B cell (primary cell): ENCODE results near the gene DCBLD1. TPM values are rescaled to one million over a fixed set of nuclear protein-coding genes. Genes with fewer than 3 reads are reported as not detected.

Source experiments
- ATAC-seq: fragments of 200-7000 bp; cut with Tn5 transposase; one replicate; pipeline ENCODE4 v1.10.0; 2021; ENCODE audit warnings: low read depth, mild to moderate bottlenecking, moderate number of reproducible peaks, moderate library complexity
- CTCF ChIA-PET: fragments of 350-600 bp; sonication (Branson Sonifier 250); formaldehyde crosslinking; loops from one replicate; lab custom pipeline; 2021; ENCODE audit warnings: antibody characterized with exemption, inconsistent platforms; lab: Charles Lee
- POLR2A ChIA-PET: fragments of 350-600 bp; sonication (Branson Sonifier 250); formaldehyde crosslinking; loops from one replicate; lab custom pipeline; 2021; ENCODE audit warnings: antibody characterized with exemption; lab: Charles Lee
- DNase-seq: peaks from one replicate; pipeline ENCODE4 v3.0.0; 2013
- H2AFZ ChIP-seq: 2 replicates; pipeline ENCODE4 v1.6.1; 2012; ENCODE audit warnings: mild to moderate bottlenecking, low read depth, low read length; ENCODE audit not compliant: insufficient read depth, poor library complexity, severe bottlenecking
- H3K27ac ChIP-seq, 2 donors: 1 replicate in 1 of 2; 2 replicates in 1 of 2; pipeline ENCODE4 v1.5.1; 2012 to 2013; ENCODE audit warnings: low read length in 2 of 2, mild to moderate bottlenecking in 2 of 2, moderate library complexity in 1 of 2
- H3K27me3 ChIP-seq, 4 experiments: fragments of 200-600 bp in 1 of 4; sonication (generic) in 1 of 4; replicated peaks in 1 of 4; 1 replicate in 2 of 4; 2 replicates in 2 of 4; pipeline versions ENCODE4 v1.6.1 to v1.7.0; 2013 to 2016; ENCODE audit warnings: low read length in 3 of 4, mild to moderate bottlenecking in 2 of 4, mixed read lengths in 1 of 4, moderate library complexity in 1 of 4; ENCODE audit not compliant: insufficient read depth in 4 of 4, control insufficient read depth in 3 of 4; ENCODE audit errors: control extremely low read depth in 1 of 4
- H3K36me3 ChIP-seq, 2 experiments: replicated peaks in 1 of 2; 1 replicate in 1 of 2; 2 replicates in 1 of 2; pipeline versions ENCODE4 v1.6.1 to v1.7.1; 2013; ENCODE audit warnings: low read length in 1 of 2; ENCODE audit not compliant: insufficient read depth in 2 of 2, control insufficient read depth in 1 of 2; ENCODE audit errors: control extremely low read depth in 1 of 2, extremely low read depth in 1 of 2
- H3K4me1 ChIP-seq, 2 donors: fragments of 200-600 bp in 1 of 2; sonication (generic) in 1 of 2; 1 replicate in 1 of 2; 2 replicates in 1 of 2; pipeline versions ENCODE4 v1.5.1 to v1.6.1; 2013 to 2017; ENCODE audit warnings: low read length in 2 of 2; ENCODE audit not compliant: control insufficient read depth in 2 of 2, insufficient read depth in 2 of 2
- H3K4me2 ChIP-seq: replicated peaks from 2 replicates; pipeline ENCODE3; 2012; ENCODE audit warnings: mild to moderate bottlenecking, low read depth, low read length; ENCODE audit not compliant: poor library complexity, severe bottlenecking
- H3K4me3 ChIP-seq, 5 experiments: fragments of 200-600 bp in 1 of 5; sonication (generic) in 1 of 5; 1 replicate in 3 of 5; 2 replicates in 2 of 5; pipeline versions ENCODE4 v1.5.1 to v1.7.0; 2011 to 2016; ENCODE audit warnings: low read length in 4 of 5, mild to moderate bottlenecking in 4 of 5, low read depth in 2 of 5, control low read depth in 1 of 5, moderate library complexity in 1 of 5; ENCODE audit not compliant: insufficient read depth in 1 of 5; ENCODE audit errors: control extremely low read depth in 1 of 5, extremely low read depth in 1 of 5
- H3K79me2 ChIP-seq: fragments of 200-600 bp; sonication (generic); one replicate; pipeline ENCODE4 v1.6.0; 2016; ENCODE audit warnings: low read length; ENCODE audit not compliant: control insufficient read depth, insufficient read depth
- H3K9ac ChIP-seq: fragments of 200-600 bp; sonication (generic); 2 replicates; pipeline ENCODE4 v1.6.1; 2017; ENCODE audit warnings: mild to moderate bottlenecking, low read length, moderate library complexity
- H3K9me3 ChIP-seq, 3 donors: one replicate each; pipeline versions ENCODE4 v1.6.1 to v1.7.1; 2013; ENCODE audit warnings: low read length in 2 of 3; ENCODE audit not compliant: control insufficient read depth in 2 of 3, insufficient read depth in 1 of 3; ENCODE audit errors: control extremely low read depth in 1 of 3
- H4K20me1 ChIP-seq: 2 replicates; pipeline ENCODE4 v1.6.0; 2012; ENCODE audit warnings: mild to moderate bottlenecking, low read length; ENCODE audit not compliant: insufficient read depth, control insufficient read depth, poor library complexity, severe bottlenecking
- H3K27ac Mint-ChIP-seq: one replicate; pipeline ENCODE4 v1.8.0; 2021; ENCODE audit warnings: mixed read lengths
- H3K27me3 Mint-ChIP-seq: one replicate; pipeline ENCODE4 v1.8.0; 2021; ENCODE audit warnings: mixed read lengths
- H3K4me1 Mint-ChIP-seq: one replicate; pipeline ENCODE4 v1.8.0; 2021; ENCODE audit warnings: mixed read lengths
- H3K4me3 Mint-ChIP-seq: one replicate; pipeline ENCODE4 v1.8.0; 2021; ENCODE audit warnings: mixed read lengths
- H3K9me3 Mint-ChIP-seq: one replicate; pipeline ENCODE4 v1.8.0; 2022; ENCODE audit warnings: mixed read lengths; ENCODE audit not compliant: insufficient read depth
- CTCF ChIP-seq: fragments of 200-600 bp; IDR thresholded peaks from one replicate; pipeline ENCODE4 v1.8.0; 2022; ENCODE audit warnings: antibody characterized with exemption, mild to moderate bottlenecking
- EZH2 ChIP-seq: IDR thresholded peaks from 2 replicates; pipeline ENCODE4 v1.6.1; 2012; ENCODE audit warnings: borderline replicate concordance, low read depth, mild to moderate bottlenecking, moderate library complexity, low read length; ENCODE audit not compliant: insufficient read depth, poor library complexity, severe bottlenecking
- WGBS: methylation state at CpG from one replicate; pipeline ENCODE4 v1.1.5; 2013; ENCODE audit warnings: missing lambda C conversion rate; ENCODE audit not compliant: insufficient coverage; 5-methylcytosine and 5-hydroxymethylcytosine counted together
- intact Hi-C: fragments of 100-400 bp; cut with micrococcal nuclease; formaldehyde crosslinking; loops from one replicate; pipeline ENCODE4 v1.10.0; 2022
- polyA plus RNA-seq: library from polyadenylated mRNA; depleted of rRNA; stranded (reverse); fragments of >200 nt; gene quantifications from 2 replicates; pipeline ENCODE4 v1.2.3, GENCODE V29; 2012
- total RNA-seq, 2 donors: library from RNA; stranded (reverse); fragments of 120-200 nt in 1 of 2; gene quantifications; 1 replicate in 1 of 2; 2 replicates in 1 of 2; pipeline versions ENCODE4 v1.2.3 to v1.2.4, GENCODE V29; 2013 to 2022

Gene DCBLD1
- total and polyA plus RNA-seq, 2 donors (not counting 1 experiment from before 2014, with no cell fraction given): 0.21 to 0.37 TPM

- no peaks in the 10 kb centered on the region for H3K9me3 Mint-ChIP-seq
- TF ChIP-seq CTCF (no peak), EZH2 (no peak)
- no peaks in the 10 kb centered on the region for H3K9me3 ChIP-seq
- WGBS: 50% methylated on average over 2 of the region's 2 CpGs
- no peak overlapping the region for H3K4me3 Mint-ChIP-seq
- no peaks in the 10 kb centered on the region for H3K27me3 ChIP-seq
- H3K9ac ChIP-seq: no peak overlapping the region
- H3K4me3 ChIP-seq: no peak overlapping the region
- no peaks in the 10 kb centered on the region for H3K36me3 ChIP-seq
- H3K4me1 Mint-ChIP-seq: no peaks in the 10 kb centered on the region
- intact Hi-C loops: no loop called here
- no peak overlapping the region for H3K27ac Mint-ChIP-seq
- ChIA-PET CTCF (no interaction called here), POLR2A (no interaction called here)
- no peak for DNase-seq
- no peak overlapping the region for H3K27ac ChIP-seq
- ATAC-seq: no peak
- no peak overlapping the region for H3K4me2 ChIP-seq
- peaks cover 14% of the 10 kb centered on the region for H3K27me3 Mint-ChIP-seq
- no peak overlapping the region for H2AFZ ChIP-seq
- H3K79me2 ChIP-seq: no peaks in the 10 kb centered on the region
- no peaks in the 10 kb centered on the region for H3K4me1 ChIP-seq
- H4K20me1 ChIP-seq: no peaks in the 10 kb centered on the region
Measured at GRCh38 chr6:117501722-117502121, 19.2 kb downstream of the DCBLD1 start.

- Mint-ChIP-seq H3K27ac (no peak overlapping the region), H3K4me1 (no peaks in the 10 kb centered on the region), H3K9me3 (no peaks in the 10 kb centered on the region), H3K27me3 (peaks cover 14% of the 10 kb centered on the region), H3K4me3 (no peak overlapping the region)
- Histone ChIP-seq H3K27ac (no peak overlapping the region), H2AFZ (no peak overlapping the region), H3K9me3 (no peaks in the 10 kb centered on the region), H3K27me3 (no peaks in the 10 kb centered on the region), H3K4me1 (no peaks in the 10 kb centered on the region), H3K4me2 (no peak overlapping the region), H3K4me3 (no peak overlapping the region), H3K36me3 (no peaks in the 10 kb centered on the region), H4K20me1 (no peaks in the 10 kb centered on the region), H3K9ac (no peak overlapping the region), H3K79me2 (no peaks in the 10 kb centered on the region)
- DNase-seq (no peak), ATAC-seq (no peak)
- no CpG with 5 or more reads among the region's 1 CpG for WGBS
- intact Hi-C loops: no loop called here
- ChIA-PET POLR2A (no interaction called here), CTCF (no interaction called here)
- TF ChIP-seq CTCF: no peak
- TF ChIP-seq EZH2: no peak
Measured at GRCh38 chr6:117502580-117502979, 20.1 kb downstream of the DCBLD1 start.
